Stimulated activated CD4-positive, alpha-beta T cell treated with anti-CD3 and anti-CD28 coated beads, Interleukin-1b, Interleukin-23, amount 100 ng/mL, for 48 hours (primary cell): Measurements from ENCODE around the gene ERBB4.

ENCODE experiments used
- DNase-seq: peaks from one replicate; pipeline ENCODE4 v3.0.0-alpha.2; 2020

The ERBB4 gene

DNA sequence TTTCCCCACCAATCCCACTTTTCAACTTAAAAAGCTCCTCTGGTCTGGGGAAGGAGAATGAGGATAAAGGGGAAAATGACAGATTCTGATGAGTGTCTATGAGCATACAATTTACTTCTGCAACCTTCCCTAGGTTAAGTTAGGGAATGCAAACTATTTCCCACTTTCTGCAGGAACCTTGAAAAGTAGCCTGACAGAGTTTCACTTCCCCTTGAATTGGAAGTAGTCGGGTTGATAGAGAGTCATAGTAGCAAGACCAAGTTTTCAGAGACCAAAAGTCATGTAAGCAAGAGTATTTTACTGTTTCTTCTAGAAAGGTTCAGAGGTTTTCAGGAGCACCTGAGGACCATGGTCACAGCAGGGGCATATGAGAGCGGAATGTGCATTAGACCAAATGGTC, 1167.1 kb downstream of the ERBB4 start:
- DNase-seq, result no peak

DNA sequence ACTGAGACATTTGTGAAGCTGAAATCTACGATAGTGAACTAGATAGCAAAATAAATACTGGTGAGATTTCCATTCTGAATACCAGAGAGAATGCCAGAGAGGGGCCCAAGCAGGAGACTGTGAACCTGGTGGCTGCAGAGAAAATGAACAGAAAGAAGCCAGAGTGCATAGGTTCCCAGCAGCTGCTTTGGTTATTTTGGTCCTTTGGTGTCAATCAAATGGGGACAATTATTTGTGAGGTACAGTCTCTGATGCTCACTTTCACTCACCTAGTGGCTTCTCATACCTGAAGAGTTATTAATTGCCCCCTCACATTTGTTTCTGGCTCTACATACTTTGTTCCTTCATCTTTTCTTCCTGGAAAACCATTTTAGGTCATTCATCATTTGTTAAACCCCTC, 1170.1 kb downstream of the ERBB4 start:
- no peak for DNase-seq

DNA sequence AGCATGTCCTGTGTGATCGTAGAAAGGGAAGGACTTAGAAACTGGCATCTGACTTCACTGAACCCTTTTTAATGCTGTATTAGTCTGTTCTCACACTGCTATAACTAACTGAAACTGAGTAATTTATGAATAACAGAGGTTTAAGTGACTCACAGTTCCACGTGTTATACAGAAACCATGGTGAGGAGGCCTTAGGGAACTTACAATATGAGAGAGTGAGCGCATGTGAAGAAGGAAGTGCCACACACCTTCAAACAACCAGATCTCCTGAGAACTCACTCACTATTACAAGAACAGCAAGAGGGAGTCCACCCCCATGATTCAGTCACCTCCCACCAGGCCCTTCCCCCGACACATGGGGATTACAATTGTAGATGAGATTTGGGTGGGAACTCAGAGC, 1170.9 kb downstream of the ERBB4 start:
- DNase-seq, result no peak

DNA sequence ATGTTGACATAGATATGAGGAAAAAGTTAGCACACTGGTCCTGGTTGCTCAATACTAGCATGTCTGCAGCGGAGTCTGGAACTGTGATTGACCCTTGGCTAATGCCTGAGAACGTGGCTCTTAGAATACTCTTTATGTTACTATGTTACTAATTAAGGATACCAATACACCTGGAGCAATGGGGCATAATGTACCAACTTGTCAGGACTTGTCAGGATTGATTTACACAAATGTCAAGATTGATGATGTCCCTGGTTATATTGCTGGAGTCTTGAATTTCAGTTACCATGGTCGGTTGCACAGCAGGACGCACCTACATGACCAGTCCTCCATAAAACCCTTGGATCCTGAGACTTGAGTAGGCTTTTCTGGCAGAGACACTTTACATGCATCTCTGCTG, 1171.3 kb downstream of the ERBB4 start:
- no peak for DNase-seq

DNA sequence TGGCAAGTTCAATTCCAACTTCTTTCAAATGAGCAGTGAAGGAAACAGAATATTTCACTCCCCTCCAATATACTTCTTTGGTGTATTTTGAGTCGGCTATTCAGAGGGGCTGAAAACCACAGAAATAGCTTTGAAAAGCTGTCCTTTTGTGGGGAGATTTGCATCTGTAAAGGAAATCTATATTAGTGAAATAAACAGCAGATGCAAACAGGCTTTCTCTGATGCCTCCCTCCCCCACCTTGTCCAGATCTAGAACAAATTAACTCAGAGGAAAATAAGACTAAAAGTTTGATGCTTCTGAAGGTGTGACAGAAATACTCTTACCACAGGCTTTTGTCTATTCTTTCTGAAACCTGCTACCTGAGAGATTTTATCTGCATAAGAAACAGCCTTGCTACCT, 1173.7 kb downstream of the ERBB4 start:
- DNase-seq, result no peak

DNA sequence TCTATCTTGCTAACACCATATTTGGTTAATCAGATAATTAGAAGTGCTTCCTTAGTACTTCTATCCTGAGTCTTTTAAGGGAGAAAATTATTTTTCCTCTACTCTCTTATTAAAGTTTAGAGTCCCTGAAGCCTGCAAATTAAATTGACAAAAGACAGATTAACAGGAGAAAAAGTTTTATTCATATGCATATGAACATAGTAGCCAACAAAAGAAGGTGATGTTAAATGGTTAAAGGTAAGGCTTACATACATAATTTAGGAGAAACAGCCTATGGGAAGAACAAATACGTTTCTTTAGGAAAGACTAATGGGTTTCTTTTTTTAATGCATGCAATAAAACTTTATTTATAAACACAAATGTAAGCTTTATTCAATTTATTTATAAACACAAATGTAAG, 1177.2 kb downstream of the ERBB4 start:
- no peak for DNase-seq

DNA sequence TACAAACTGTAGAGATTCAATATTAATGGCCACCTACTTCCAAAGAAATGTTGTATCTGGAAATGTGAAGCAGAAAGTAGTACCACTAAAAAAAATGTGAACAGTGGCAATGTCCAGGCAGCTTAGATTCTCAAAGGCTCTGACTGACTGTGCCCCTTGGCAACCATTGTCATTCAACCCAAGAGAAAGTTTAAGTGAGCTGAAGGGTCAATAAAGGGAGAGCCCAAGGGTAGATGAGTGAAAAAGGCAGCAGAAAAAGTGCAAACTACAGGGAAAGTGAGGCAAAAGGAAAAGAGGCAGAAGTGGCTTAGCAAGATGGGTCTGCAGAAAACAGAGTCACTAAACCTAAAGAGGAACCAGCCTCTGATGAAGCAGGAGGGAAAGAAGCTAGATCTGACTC, 1179.3 kb downstream of the ERBB4 start:
- no peak for DNase-seq

DNA sequence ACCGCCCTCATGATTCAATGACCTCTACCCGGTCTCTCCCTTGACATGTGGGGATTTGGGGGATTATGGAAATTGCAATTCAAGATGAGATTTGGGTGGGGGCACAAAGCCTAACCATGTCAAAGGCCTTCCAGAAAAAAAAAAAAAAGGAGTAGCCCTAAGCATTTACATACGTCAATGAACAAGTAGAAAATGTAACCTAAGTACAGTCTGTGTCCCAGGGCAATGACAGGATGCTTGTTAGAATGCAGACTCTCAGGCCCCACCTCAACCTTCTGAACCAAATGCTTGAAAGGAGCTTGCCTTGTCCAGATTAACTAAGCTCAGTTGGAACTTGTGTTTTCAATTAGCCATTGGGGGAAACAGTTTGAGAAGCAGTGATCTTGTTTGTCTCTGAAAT, 1180.1 kb downstream of the ERBB4 start:
- no peak for DNase-seq

DNA sequence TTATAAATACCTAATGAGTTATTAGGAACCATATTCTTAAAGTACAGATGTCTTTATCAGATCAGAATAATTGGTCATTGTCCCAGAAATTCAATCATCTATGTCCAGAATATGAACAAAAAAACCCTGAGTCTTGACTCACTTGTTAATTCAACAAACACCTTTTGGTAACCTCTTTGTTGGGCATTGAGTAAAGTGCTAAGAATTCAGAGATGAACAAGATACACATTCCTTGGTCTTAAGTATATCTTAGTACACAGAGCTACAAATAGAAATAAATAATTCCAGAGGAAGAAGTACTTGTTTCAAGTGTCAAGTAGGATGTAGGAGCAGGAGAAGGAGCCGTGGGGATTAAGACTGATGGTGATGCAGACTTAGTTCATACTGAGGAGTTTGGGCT, 1184.1 kb downstream of the ERBB4 start:
- DNase-seq, result no peak

DNA sequence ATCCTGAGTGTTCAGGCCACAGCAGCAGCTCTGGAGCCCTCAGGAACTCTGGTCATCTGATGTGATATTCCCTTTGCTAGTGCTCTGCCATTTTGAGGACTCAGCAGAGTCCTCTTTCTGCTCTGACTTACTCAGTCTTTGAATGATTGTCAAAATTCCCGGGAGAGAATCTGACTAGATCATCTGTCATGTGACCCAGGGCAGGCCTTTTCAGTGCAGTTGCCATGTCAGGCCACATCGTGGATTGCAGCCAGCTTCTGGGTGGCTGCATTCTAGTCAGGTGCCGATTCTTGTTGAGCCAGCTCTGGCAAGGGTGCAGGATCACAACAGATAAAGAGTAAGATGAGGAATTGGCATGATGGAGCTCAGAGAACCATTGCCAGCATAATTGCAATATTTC, 1186.6 kb downstream of the ERBB4 start:
- DNase-seq, result no peak

DNA sequence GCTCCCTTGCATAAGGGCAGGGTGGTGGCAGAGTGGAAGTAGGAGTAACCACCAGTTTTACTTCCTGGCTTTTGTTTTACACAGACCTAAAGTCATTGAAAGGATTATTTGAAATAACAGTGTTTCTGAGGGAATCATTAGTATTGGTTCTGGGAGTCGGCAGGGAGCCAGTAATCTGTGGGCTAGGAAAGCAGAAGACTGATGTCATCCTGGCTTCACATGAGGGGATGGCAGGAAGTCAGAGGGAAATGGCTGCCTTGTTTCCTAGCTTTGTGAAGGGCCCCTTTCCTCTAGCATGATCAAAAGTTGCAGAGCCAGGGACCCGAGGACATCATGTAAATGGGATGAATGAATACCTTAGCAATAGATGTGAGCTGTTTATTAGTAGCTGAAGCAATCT, 1189.6 kb downstream of the ERBB4 start:
- no peak for DNase-seq

DNA sequence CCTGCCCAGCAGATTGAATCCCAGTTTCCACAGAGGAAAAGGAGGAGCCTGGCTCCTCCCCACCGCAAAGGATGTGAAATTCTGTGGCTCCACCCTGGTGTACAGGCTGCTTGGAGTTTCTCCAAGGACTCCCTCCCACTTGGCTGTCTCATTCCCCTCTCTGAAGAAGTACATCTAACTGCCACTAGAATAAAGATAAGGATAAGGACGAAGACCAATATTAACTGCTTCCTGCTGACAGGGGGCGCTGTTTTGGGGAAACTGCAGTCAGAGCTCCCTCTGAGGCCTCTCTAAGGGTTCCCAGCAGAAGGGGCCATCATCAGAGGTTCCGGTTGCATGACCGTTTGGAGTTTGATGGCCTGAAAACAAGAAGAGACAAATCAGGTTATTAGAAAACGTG, 1191.3 kb downstream of the ERBB4 start:
- no peak for DNase-seq

DNA sequence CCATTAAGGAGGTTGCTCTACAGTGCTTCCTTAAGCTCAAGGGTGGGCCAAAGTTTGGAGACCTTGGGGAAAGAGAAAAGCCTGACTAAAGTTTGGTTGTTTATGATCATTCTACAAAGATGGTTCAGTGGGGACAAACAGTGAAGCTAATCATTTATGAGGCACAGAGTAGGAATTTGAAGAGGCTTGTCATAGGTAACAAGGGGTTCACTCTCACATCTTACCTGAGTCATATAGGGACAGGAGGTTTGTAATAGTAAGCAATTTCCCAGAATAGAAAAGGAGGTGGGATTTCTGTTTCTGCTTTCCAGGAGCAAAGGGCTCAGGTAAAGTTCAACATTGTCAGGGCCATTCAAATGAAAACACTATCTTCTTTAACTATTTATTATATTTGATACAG, 1194.3 kb downstream of the ERBB4 start:
- DNase-seq, result no peak

DNA sequence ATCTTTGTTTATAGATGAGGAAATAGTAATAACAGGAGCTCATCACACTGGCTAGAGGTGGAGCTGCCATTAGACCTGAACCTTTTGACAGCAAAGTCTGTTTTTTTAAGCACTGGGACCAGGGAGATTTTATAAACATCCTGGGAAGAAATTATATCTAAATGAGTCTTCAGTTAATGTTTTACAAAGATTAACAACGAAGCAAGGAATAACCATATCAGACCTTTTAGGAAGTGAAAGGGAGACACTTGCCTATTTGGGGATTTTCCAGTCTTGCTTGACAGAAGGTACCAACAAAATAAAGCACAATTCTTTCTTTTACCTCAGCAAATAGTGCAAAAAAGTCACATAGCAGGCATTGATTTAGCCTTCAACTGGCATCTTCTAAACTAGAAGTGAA, 1205.2 kb downstream of the ERBB4 start:
- DNase-seq, result no peak

DNA sequence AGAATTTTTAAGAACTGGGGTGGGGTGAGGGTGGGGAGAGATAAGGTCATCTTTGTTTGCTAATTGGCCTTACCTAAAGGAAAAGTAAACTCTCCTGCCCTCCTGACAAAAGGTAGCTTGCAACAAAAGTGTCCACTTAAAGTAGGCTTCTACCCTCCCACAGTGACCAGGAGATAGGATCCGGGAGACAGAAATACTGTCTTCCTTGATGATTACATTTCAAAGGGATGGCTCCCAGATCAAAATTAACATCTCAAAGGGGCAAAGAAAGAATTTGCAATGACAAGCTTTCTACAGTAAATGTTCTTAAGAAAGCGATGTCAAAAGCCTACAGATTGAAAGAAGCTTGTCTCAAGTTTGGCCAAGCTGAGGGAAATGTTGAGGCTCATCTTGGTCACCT, 1206.9 kb downstream of the ERBB4 start:
- no peak for DNase-seq

DNA sequence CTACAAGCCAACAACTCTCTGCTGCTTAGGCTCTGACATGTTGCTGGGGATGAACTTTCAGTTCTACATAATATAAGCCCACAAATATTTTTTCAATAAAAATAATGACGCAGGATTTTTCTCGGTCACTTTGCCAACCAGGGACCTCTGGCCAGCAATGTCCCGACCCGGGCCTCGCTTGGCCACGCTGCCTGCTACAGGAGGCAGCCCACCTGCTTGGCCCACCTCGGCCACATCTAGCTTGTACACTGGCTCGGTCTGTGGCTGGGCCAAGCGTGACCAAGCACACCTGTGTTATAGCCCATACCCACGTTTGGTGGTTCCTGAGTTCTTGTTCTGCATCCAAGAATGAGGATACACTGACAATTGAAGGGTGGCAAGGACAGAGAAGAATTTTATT, 1208.7 kb downstream of the ERBB4 start:
- DNase-seq, result no peak

DNA sequence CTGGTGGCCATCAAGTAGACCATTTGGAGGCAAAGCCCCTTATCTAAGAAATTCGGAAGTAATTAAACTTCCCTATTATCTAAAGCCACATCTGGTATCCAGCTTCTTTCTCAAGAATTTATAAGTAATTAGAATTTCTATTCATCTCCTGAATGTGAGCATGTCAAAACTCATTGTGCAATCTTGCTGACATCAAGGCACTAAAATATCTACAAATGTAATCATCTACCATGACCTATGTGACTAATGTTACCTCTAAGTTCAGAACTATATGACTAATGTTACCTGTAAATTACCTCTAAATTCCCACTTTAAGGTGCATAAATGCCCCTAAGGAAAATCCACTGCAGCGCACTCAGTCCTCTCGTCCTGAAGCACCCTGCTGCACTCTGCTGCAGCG, 1209.2 kb downstream of the ERBB4 start:
- DNase-seq, result no peak

DNA sequence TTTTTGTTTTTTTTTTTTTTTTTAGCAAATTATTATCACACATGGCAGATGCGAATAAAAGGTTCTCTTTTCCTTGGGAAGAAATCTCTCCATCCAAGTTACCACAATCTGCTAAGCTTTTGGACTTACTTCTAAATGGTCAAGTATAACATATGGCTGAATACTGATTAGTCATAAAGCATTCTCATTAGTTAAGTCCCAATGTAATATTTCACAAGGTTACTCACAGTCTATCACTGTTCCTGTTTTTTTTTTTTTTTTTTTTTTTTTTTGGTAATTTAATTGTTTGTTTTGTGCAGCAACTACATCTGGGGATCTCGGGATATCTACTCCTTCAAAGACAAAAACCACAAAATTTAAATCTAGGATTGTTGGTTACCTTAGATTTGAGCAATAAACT, 1210.5 kb downstream of the ERBB4 start:
- no peak for DNase-seq
